DOHH2 (cell line): Measurements from ENCODE around the gene EHMT1.

Source experiments
- H3F3A ChIP-seq: fragments of 200-600 bp; sonication (generic), shearing (Covaris generic); 2 replicates; pipeline ENCODE4 v1.6.0; 2016; ENCODE audit warnings: antibody characterized with exemption, mild to moderate bottlenecking; ENCODE audit not compliant: control insufficient read depth, insufficient read depth
- H3K27ac ChIP-seq: fragments of 200-600 bp; sonication (generic); 2 replicates; pipeline ENCODE4 v1.5.1; 2014; ENCODE audit warnings: low read depth, mild to moderate bottlenecking, low read length, moderate library complexity
- H3K27me3 ChIP-seq: fragments of 200-600 bp; sonication (generic); 2 replicates; pipeline ENCODE4 v1.6.1; 2014; ENCODE audit warnings: mild to moderate bottlenecking, low read length, mixed read lengths; ENCODE audit not compliant: control insufficient read depth
- H3K36me3 ChIP-seq: fragments of 200-600 bp; sonication (generic); 2 replicates; pipeline ENCODE4 v1.6.1; 2014; ENCODE audit warnings: mild to moderate bottlenecking, low read length, moderate library complexity, mixed read lengths; ENCODE audit not compliant: control insufficient read depth
- H3K4me1 ChIP-seq: fragments of 200-600 bp; sonication (generic); 2 replicates; pipeline ENCODE4 v1.6.1; 2014; ENCODE audit warnings: mild to moderate bottlenecking, low read length, mixed read lengths; ENCODE audit not compliant: control insufficient read depth
- H3K4me2 ChIP-seq: fragments of 200-600 bp; sonication (generic); 2 replicates; pipeline ENCODE4 v1.6.0; 2014; ENCODE audit warnings: mild to moderate bottlenecking, low read length, moderate library complexity
- H3K4me3 ChIP-seq: fragments of 200-600 bp; sonication (generic); 2 replicates; pipeline ENCODE4 v1.5.1; 2014; ENCODE audit warnings: mild to moderate bottlenecking, low read length, mixed read lengths
- H3K79me2 ChIP-seq: fragments of 200-600 bp; sonication (generic); 2 replicates; pipeline ENCODE4 v1.6.1; 2014; ENCODE audit warnings: mild to moderate bottlenecking, low read length, mixed read lengths; ENCODE audit not compliant: control insufficient read depth
- H3K9me2 ChIP-seq: fragments of 200-600 bp; sonication (generic); replicated peaks from 2 replicates; pipeline ENCODE4 v1.6.1; 2014; ENCODE audit warnings: mild to moderate bottlenecking, low read length, mixed read lengths; ENCODE audit not compliant: control insufficient read depth
- H3K9me3 ChIP-seq: fragments of 200-600 bp; sonication (generic); 2 replicates; pipeline ENCODE4 v1.6.1; 2014; ENCODE audit warnings: antibody characterized with exemption, low read length, mixed read lengths; ENCODE audit not compliant: control insufficient read depth, insufficient read depth
- H4K20me1 ChIP-seq: fragments of 200-600 bp; sonication (generic); 2 replicates; pipeline ENCODE4 v1.6.0; 2014; ENCODE audit warnings: low read depth, mild to moderate bottlenecking, antibody characterized with exemption, low read length, moderate library complexity; ENCODE audit not compliant: control insufficient read depth, insufficient read depth
- CTCF ChIP-seq: fragments of 200-600 bp; sonication (generic); IDR thresholded peaks from one replicate; pipeline ENCODE4 v1.5.1; 2014; ENCODE audit warnings: antibody characterized with exemption, mild to moderate bottlenecking, low read depth, low read length; ENCODE audit not compliant: poor library complexity, severe bottlenecking
- EZH2phosphoT487 ChIP-seq: fragments of 200-600 bp; sonication (generic); IDR thresholded peaks from 2 replicates; pipeline ENCODE4 v1.6.1; 2017; ENCODE audit warnings: borderline replicate concordance, mild to moderate bottlenecking, antibody characterized with exemption, low read length, moderate library complexity, mixed read lengths

The EHMT1 gene

GRCh38 chr9:137606005-137606621 is 12.7 kb upstream of the EHMT1 start:
- peaks cover 22% of the 10 kb centered on the region for H3K79me2 ChIP-seq
- peaks cover 26% of the 10 kb centered on the region for H3K4me1 ChIP-seq
- H3F3A ChIP-seq: 0 out of 2 replicates have a peak, but pooled peaks cover 4% of the 10 kb centered on the region
- peak overlapping the region; percentile 93 for H3K4me2 ChIP-seq
- H3K27ac ChIP-seq: peak overlapping the region; percentile 34; the same call in 1 of the 2 replicates
- H3K27me3 ChIP-seq: peaks cover 3% of the 10 kb centered on the region; the same call in 1 of the 2 replicates
- H3K9me3 ChIP-seq: no peaks in the 10 kb centered on the region
- no peaks in the 10 kb centered on the region for H3K36me3 ChIP-seq
- peak overlapping the region; percentile 72 for H3K4me3 ChIP-seq
- peaks cover 14% of the 10 kb centered on the region for H4K20me1 ChIP-seq
- no peaks in the 10 kb centered on the region for H3K9me2 ChIP-seq
- TF ChIP-seq EZH2phosphoT487: no peak

- Histone ChIP-seq H3K9me3 (no peaks in the 10 kb centered on the region), H4K20me1 (peaks cover 14% of the 10 kb centered on the region), H3K27me3 (peaks cover 3% of the 10 kb centered on the region; the same call in 1 of the 2 replicates), H3F3A (0 out of 2 replicates have a peak, but pooled peaks cover 4% of the 10 kb centered on the region), H3K4me1 (peaks cover 26% of the 10 kb centered on the region), H3K9me2 (no peaks in the 10 kb centered on the region), H3K4me3 (peak overlapping the region; percentile 72), H3K36me3 (no peaks in the 10 kb centered on the region), H3K79me2 (peaks cover 22% of the 10 kb centered on the region), H3K4me2 (peak overlapping the region; percentile 93), H3K27ac (no peak overlapping the region)
- TF ChIP-seq CTCF (no peak), EZH2phosphoT487 (no peak)
Observed at GRCh38 chr9:137606734-137607138, 12.1 kb upstream of the EHMT1 start.

GRCh38 chr9:137607141-137607857 is 11.5 kb upstream of the EHMT1 start:
- H3K4me2 ChIP-seq: peak overlapping the region; percentile 93
- no peaks in the 10 kb centered on the region for H3K9me3 ChIP-seq
- no peaks in the 10 kb centered on the region for H3K36me3 ChIP-seq
- H3K27me3 ChIP-seq: peaks cover 3% of the 10 kb centered on the region; the same call in 1 of the 2 replicates
- peaks cover 14% of the 10 kb centered on the region for H4K20me1 ChIP-seq
- H3K9me2 ChIP-seq: no peaks in the 10 kb centered on the region
- H3F3A ChIP-seq: 0 out of 2 replicates have a peak, but pooled peaks cover 4% of the 10 kb centered on the region
- H3K4me1 ChIP-seq: peaks cover 31% of the 10 kb centered on the region
- H3K79me2 ChIP-seq: peaks cover 26% of the 10 kb centered on the region
- no peak for TF ChIP-seq EZH2phosphoT487
- no peak for TF ChIP-seq CTCF
- no peak overlapping the region for H3K27ac ChIP-seq
- peak overlapping the region; percentile 72 for H3K4me3 ChIP-seq

GRCh38 chr9:137610944-137611343 is 7.9 kb upstream of the EHMT1 start:
- no peak overlapping the region for H3K27ac ChIP-seq
- H3K4me1 ChIP-seq: peaks cover 19% of the 10 kb centered on the region
- peaks cover 14% of the 10 kb centered on the region for H4K20me1 ChIP-seq
- H3K9me3 ChIP-seq: no peaks in the 10 kb centered on the region
- peaks cover 28% of the 10 kb centered on the region for H3K36me3 ChIP-seq
- H3K27me3 ChIP-seq: no peaks in the 10 kb centered on the region
- H3K79me2 ChIP-seq: peaks cover 37% of the 10 kb centered on the region
- no peak overlapping the region for H3K4me2 ChIP-seq
- TF ChIP-seq EZH2phosphoT487: no peak
- no peak for TF ChIP-seq CTCF
- no peak overlapping the region for H3K4me3 ChIP-seq
- H3K9me2 ChIP-seq: no peaks in the 10 kb centered on the region
- H3F3A ChIP-seq: no peaks in the 10 kb centered on the region
